ENCODE data around the gene KIF17.

Gene KIF17

DNA sequence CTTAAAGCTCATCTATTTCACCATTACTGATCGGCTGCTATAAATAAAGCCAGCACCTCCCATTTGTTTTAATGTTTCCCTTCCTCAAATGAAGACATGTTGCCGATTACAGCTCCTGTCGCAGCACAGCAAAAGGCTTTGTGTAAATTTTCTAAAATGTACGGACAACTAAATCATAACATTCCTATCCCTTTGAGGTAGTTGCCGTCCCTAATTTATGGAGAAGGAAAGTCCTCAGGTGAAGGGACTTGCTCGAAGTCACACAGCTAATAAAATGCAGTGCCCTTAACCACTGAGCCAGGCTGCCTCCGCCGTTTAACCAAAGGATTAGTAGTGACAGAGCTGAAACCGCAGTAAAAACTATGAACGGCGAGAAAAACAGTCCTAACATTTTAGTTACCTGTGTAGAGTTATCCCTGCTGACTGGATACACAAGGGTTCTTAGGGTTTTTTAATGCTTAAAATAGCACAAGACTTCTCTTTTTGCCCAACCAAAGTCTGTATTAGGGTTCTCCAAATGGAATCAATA lies 83.7 kb downstream of the KIF17 start:
- H3K79me1 ChIP-seq (ENCODE audit: low read depth, low read length), result peaks cover 1% of the 10 kb centered on the region
- no peak overlapping the region for H3K18ac ChIP-seq (ENCODE audit: low read length)
- no peak overlapping the region for H2BK5ac ChIP-seq (ENCODE audit: low read length)
- no peak overlapping the region for H2BK120ac ChIP-seq (ENCODE audit: low read depth, low read length)
- H2BK12ac ChIP-seq (ENCODE audit: low read length), result no peak overlapping the region
- H3K4ac ChIP-seq (ENCODE audit: low read length), result no peak overlapping the region
- H2AK5ac ChIP-seq (ENCODE audit: low read depth, low read length), result no peak overlapping the region
- peak overlapping the region; percentile 66 to 81 for H3K4me3 ChIP-seq (ENCODE audit: low read length in 2 of 2)
- WGBS, 2 donors (ENCODE audit: extremely low coverage in 2 of 2, insufficient read length in 2 of 2, insufficient replicate concordance in 1 of 2), result no CpG with 5 or more reads among the region's 11 CpGs
- H3K27me3 ChIP-seq (ENCODE audit: control insufficient read depth in 3 of 3, insufficient read depth in 3 of 3, low read depth in 1 of 3, low read length in 3 of 3), result no peaks in the 10 kb centered on the region
- peaks cover 0 to 4% of the 10 kb centered on the region in 2 donors for H3K4me1 ChIP-seq (ENCODE audit: control insufficient read depth in 2 of 2, insufficient read depth in 1 of 2, low read depth in 1 of 2, low read length in 2 of 2)
- peaks cover 4 to 9% of the 10 kb centered on the region in 2 donors for H3K36me3 ChIP-seq (replicated peaks in 1 of 2; ENCODE audit: control insufficient read depth in 2 of 2, insufficient read depth in 2 of 2, low read length in 2 of 2)
- no peak overlapping the region for H3K14ac ChIP-seq (ENCODE audit: low read length)
- H3K27ac ChIP-seq (replicated peaks; ENCODE audit: low read length), result no peak overlapping the region
- no peaks in the 10 kb centered on the region for H3K9me3 ChIP-seq (replicated peaks in 1 of 2; ENCODE audit: control insufficient read depth in 2 of 2, insufficient read depth in 1 of 2, low read depth in 1 of 2, low read length in 2 of 2)
- H2BK15ac ChIP-seq (ENCODE audit: low read length), result no peak overlapping the region
- peak overlapping the region; percentile 98 for H2AFZ ChIP-seq (ENCODE audit: low read length)
- H3K9ac ChIP-seq (ENCODE audit: low read depth, low read length, poor library complexity), result peak overlapping the region; percentile 31
- H4K8ac ChIP-seq (ENCODE audit: low read depth, low read length), result no peak overlapping the region
- no peak for DNase-seq (ENCODE audit: low spot score)
- H3K4me2 ChIP-seq (ENCODE audit: insufficient read depth, low read length, poor library complexity, severe bottlenecking), result peak overlapping the region; percentile 76
- no peak overlapping the region for H3K23ac ChIP-seq (ENCODE audit: low read depth, low read length, poor library complexity)
- H4K91ac ChIP-seq (ENCODE audit: low read depth, low read length, poor library complexity), result no peak overlapping the region

GRCh38 chr1:20633190-20634064 lies 84.4 kb downstream of the KIF17 start, which contains the start of gene PINK1:
Gene PINK1 (plus strand): TSS chr1:20633458. CDS start chr1:20633549, 91 bp downstream.
- Histone ChIP-seq H3K14ac (ENCODE audit: low read length) (no peak within 1 kb of the TSS), H3K27me3 (ENCODE audit: control insufficient read depth in 3 of 3, insufficient read depth in 3 of 3, low read depth in 1 of 3, low read length in 3 of 3) (no peaks in the 10 kb centered on the region), H3K79me1 (ENCODE audit: low read depth, low read length) (peaks cover 1% of the 10 kb centered on the region), H2BK15ac (ENCODE audit: low read length) (no peak within 1 kb of the TSS), H3K36me3 (replicated peaks in 1 of 2; ENCODE audit: control insufficient read depth in 2 of 2, insufficient read depth in 2 of 2, low read length in 2 of 2) (peaks cover 2 to 7% of the 10 kb centered on the region in 2 donors), H2AK5ac (ENCODE audit: low read depth, low read length) (no peak within 1 kb of the TSS), H4K91ac (ENCODE audit: low read depth, low read length, poor library complexity) (no peak within 1 kb of the TSS), H3K27ac (replicated peaks; ENCODE audit: low read length) (peak within 1 kb of the TSS; percentile 67), H3K4me2 (ENCODE audit: insufficient read depth, low read length, poor library complexity, severe bottlenecking) (peak within 1 kb of the TSS; percentile 76), H2AFZ (ENCODE audit: low read length) (peak within 1 kb of the TSS; percentile 98), H3K9me3 (replicated peaks in 1 of 2; ENCODE audit: control insufficient read depth in 2 of 2, insufficient read depth in 1 of 2, low read depth in 1 of 2, low read length in 2 of 2) (no peaks in the 10 kb centered on the region), H3K9ac (ENCODE audit: low read depth, low read length, poor library complexity) (peak within 1 kb of the TSS; percentile 87), H2BK12ac (ENCODE audit: low read length) (no peak within 1 kb of the TSS), H2BK120ac (ENCODE audit: low read depth, low read length) (no peak within 1 kb of the TSS), H3K4ac (ENCODE audit: low read length) (no peak within 1 kb of the TSS), H3K23ac (ENCODE audit: low read depth, low read length, poor library complexity) (no peak within 1 kb of the TSS), H3K4me1 (ENCODE audit: control insufficient read depth in 2 of 2, insufficient read depth in 1 of 2, low read depth in 1 of 2, low read length in 2 of 2) (peaks cover 0 to 4% of the 10 kb centered on the region in 2 donors), H3K18ac (ENCODE audit: low read length) (peak within 1 kb of the TSS; percentile 90), H4K8ac (ENCODE audit: low read depth, low read length) (no peak within 1 kb of the TSS), H2BK5ac (ENCODE audit: low read length) (peak within 1 kb of the TSS; percentile 58), H3K4me3 (ENCODE audit: low read length in 2 of 2) (peak within 1 kb of the TSS; percentile 66 to 98)
- peak; percentile 85 for DNase-seq (ENCODE audit: low spot score)
- WGBS, 2 donors (ENCODE audit: extremely low coverage in 2 of 2, insufficient read length in 2 of 2, insufficient replicate concordance in 1 of 2), result no CpG with 5 or more reads among the region's 93 CpGs

DNA sequence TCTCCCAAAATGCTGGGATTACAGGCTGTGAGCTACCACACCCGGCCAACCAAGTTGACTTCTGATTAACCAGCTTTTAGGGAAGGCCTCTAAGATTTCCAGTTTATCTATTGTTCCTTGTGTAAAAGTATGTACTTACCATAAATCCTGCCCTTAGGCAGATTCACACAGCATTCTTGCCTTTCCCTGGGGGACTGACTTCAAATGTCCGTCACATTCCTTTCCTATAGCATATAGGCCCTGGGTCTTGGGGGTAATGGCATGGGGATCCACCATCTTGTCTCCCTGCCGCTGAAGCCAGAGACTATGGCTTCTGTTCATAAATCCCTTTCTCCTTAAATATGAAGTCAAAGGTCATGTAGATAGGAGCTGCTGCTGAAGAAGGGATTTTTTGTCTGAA lies 85.4 kb downstream of the KIF17 start:
- Histone ChIP-seq H3K4me3 (ENCODE audit: low read length in 2 of 2) (no peak overlapping the region), H3K36me3 (replicated peaks in 1 of 2; ENCODE audit: control insufficient read depth in 2 of 2, insufficient read depth in 2 of 2, low read length in 2 of 2) (no peaks in the 10 kb centered on the region), H3K23ac (ENCODE audit: low read depth, low read length, poor library complexity) (no peak overlapping the region), H3K9ac (ENCODE audit: low read depth, low read length, poor library complexity) (no peak overlapping the region), H3K27me3 (ENCODE audit: control insufficient read depth in 3 of 3, insufficient read depth in 3 of 3, low read depth in 1 of 3, low read length in 3 of 3) (no peaks in the 10 kb centered on the region), H3K4me1 (ENCODE audit: control insufficient read depth in 2 of 2, insufficient read depth in 1 of 2, low read depth in 1 of 2, low read length in 2 of 2) (peaks cover 2 to 4% of the 10 kb centered on the region in 2 donors), H2AK5ac (ENCODE audit: low read depth, low read length) (no peak overlapping the region), H2BK15ac (ENCODE audit: low read length) (no peak overlapping the region), H2BK12ac (ENCODE audit: low read length) (no peak overlapping the region), H3K18ac (ENCODE audit: low read length) (no peak overlapping the region), H3K4ac (ENCODE audit: low read length) (no peak overlapping the region), H4K8ac (ENCODE audit: low read depth, low read length) (no peak overlapping the region), H3K79me1 (ENCODE audit: low read depth, low read length) (peaks cover 1% of the 10 kb centered on the region), H4K91ac (ENCODE audit: low read depth, low read length, poor library complexity) (no peak overlapping the region), H2AFZ (ENCODE audit: low read length) (peak overlapping the region; percentile 98), H2BK5ac (ENCODE audit: low read length) (no peak overlapping the region), H3K27ac (replicated peaks; ENCODE audit: low read length) (no peak overlapping the region), H3K4me2 (ENCODE audit: insufficient read depth, low read length, poor library complexity, severe bottlenecking) (no peak overlapping the region), H2BK120ac (ENCODE audit: low read depth, low read length) (no peak overlapping the region), H3K14ac (ENCODE audit: low read length) (no peak overlapping the region), H3K9me3 (replicated peaks in 1 of 2; ENCODE audit: control insufficient read depth in 2 of 2, insufficient read depth in 1 of 2, low read depth in 1 of 2, low read length in 2 of 2) (no peaks in the 10 kb centered on the region)
- DNase-seq (ENCODE audit: low spot score), result no peak
- no CpG with 5 or more reads among the region's 3 CpGs for WGBS, 2 donors (ENCODE audit: extremely low coverage in 2 of 2, insufficient read length in 2 of 2, insufficient replicate concordance in 1 of 2)

GRCh38 chr1:20630729-20631128 lies 87.1 kb downstream of the KIF17 start:
- no peak overlapping the region for H3K23ac ChIP-seq (ENCODE audit: low read depth, low read length, poor library complexity)
- no peak overlapping the region for H2BK12ac ChIP-seq (ENCODE audit: low read length)
- H3K4me2 ChIP-seq (ENCODE audit: insufficient read depth, low read length, poor library complexity, severe bottlenecking), result no peak overlapping the region
- H4K8ac ChIP-seq (ENCODE audit: low read depth, low read length), result no peak overlapping the region
- no peak overlapping the region for H3K27ac ChIP-seq (replicated peaks; ENCODE audit: low read length)
- no peak overlapping the region for H2AK5ac ChIP-seq (ENCODE audit: low read depth, low read length)
- WGBS, 2 donors (ENCODE audit: extremely low coverage in 2 of 2, insufficient read length in 2 of 2, insufficient replicate concordance in 1 of 2), result no CpG with 5 or more reads among the region's 4 CpGs
- H2BK15ac ChIP-seq (ENCODE audit: low read length), result no peak overlapping the region
- no peak overlapping the region for H3K18ac ChIP-seq (ENCODE audit: low read length)
- H2AFZ ChIP-seq (ENCODE audit: low read length), result no peak overlapping the region
- no peak overlapping the region for H4K91ac ChIP-seq (ENCODE audit: low read depth, low read length, poor library complexity)
- H3K4me1 ChIP-seq (ENCODE audit: control insufficient read depth in 2 of 2, insufficient read depth in 1 of 2, low read depth in 1 of 2, low read length in 2 of 2), result peaks cover 6% of the 10 kb centered on the region in 2 donors
- H2BK5ac ChIP-seq (ENCODE audit: low read length), result no peak overlapping the region
- H3K9me3 ChIP-seq (replicated peaks in 1 of 2; ENCODE audit: control insufficient read depth in 2 of 2, insufficient read depth in 1 of 2, low read depth in 1 of 2, low read length in 2 of 2), result no peaks in the 10 kb centered on the region
- DNase-seq (ENCODE audit: low spot score), result no peak
- H3K4ac ChIP-seq (ENCODE audit: low read length), result no peak overlapping the region
- no peak overlapping the region for H3K14ac ChIP-seq (ENCODE audit: low read length)
- no peaks in the 10 kb centered on the region for H3K36me3 ChIP-seq (replicated peaks in 1 of 2; ENCODE audit: control insufficient read depth in 2 of 2, insufficient read depth in 2 of 2, low read length in 2 of 2)
- H3K4me3 ChIP-seq (ENCODE audit: low read length in 2 of 2), result no peak overlapping the region
- no peak overlapping the region for H2BK120ac ChIP-seq (ENCODE audit: low read depth, low read length)
- H3K27me3 ChIP-seq (ENCODE audit: control insufficient read depth in 3 of 3, insufficient read depth in 3 of 3, low read depth in 1 of 3, low read length in 3 of 3), result no peaks in the 10 kb centered on the region
- H3K79me1 ChIP-seq (ENCODE audit: low read depth, low read length), result peaks cover 1% of the 10 kb centered on the region
- no peak overlapping the region for H3K9ac ChIP-seq (ENCODE audit: low read depth, low read length, poor library complexity)
